ENCODE measurements around the gene PITPNC1. TPM values are rescaled to one million over a fixed set of nuclear protein-coding genes. Genes with fewer than 3 reads are reported as not detected.
A peak's percentile ranks its signal among the peaks of the same experiment; 100 is the strongest.

Gene PITPNC1
- total RNA-seq, 4 donors from 2014 or later: 1.9 to 12.4 (median 5.2) TPM

GRCh38 chr17:67375054-67375427, 2.0 kb upstream of the PITPNC1 start:
- Histone ChIP-seq H3K9me3 (no peaks in the 10 kb centered on the region), H3K4me3 (no peak overlapping the region), H3K36me3 (no peaks in the 10 kb centered on the region), H3K27me3 (no peaks in the 10 kb centered on the region), H3K4me1 (peaks cover 0 to 16% (median 2%) of the 10 kb centered on the region in 4 donors), H3K27ac (no peak overlapping the region)
- DNase-seq: no peak
- TF ChIP-seq POLR2A (IDR thresholded peaks at IDR 0.05): no peak
- no peak for TF ChIP-seq CTCF (IDR thresholded peaks at IDR 0.05)

GRCh38 chr17:67375716-67376115, 1.4 kb upstream of the PITPNC1 start:
- Histone ChIP-seq H3K36me3 (no peaks in the 10 kb centered on the region), H3K27ac (no peak overlapping the region), H3K27me3 (no peaks in the 10 kb centered on the region), H3K4me1 (peaks cover 0 to 16% (median 2%) of the 10 kb centered on the region in 4 donors), H3K4me3 (no peak overlapping the region), H3K9me3 (no peaks in the 10 kb centered on the region)
- TF ChIP-seq POLR2A (IDR thresholded peaks at IDR 0.05) (no peak), CTCF (IDR thresholded peaks at IDR 0.05) (no peak)
- no peak for DNase-seq

GRCh38 chr17:67376415-67376736, 705 bp upstream of the PITPNC1 start:
- TF ChIP-seq POLR2A (IDR thresholded peaks at IDR 0.05) (no peak), CTCF (IDR thresholded peaks at IDR 0.05) (no peak)
- peak overlapping the region; percentile 77 to 91 (median 90) for H3K27ac ChIP-seq
- H3K27me3 ChIP-seq: no peaks in the 10 kb centered on the region
- peaks cover 0 to 16% (median 2%) of the 10 kb centered on the region in 4 donors for H3K4me1 ChIP-seq
- H3K9me3 ChIP-seq: no peaks in the 10 kb centered on the region
- peak overlapping the region in 3 of 4 donors; percentile 65 to 79 (median 78) for H3K4me3 ChIP-seq
- DNase-seq: no peak
- H3K36me3 ChIP-seq: no peaks in the 10 kb centered on the region

GRCh38 chr17:67377488-67378453, 690 bp downstream of the PITPNC1 start:
- no peak for TF ChIP-seq POLR2A (IDR thresholded peaks at IDR 0.05)
- TF ChIP-seq CTCF (IDR thresholded peaks at IDR 0.05): peak in 3 of 6 experiments; percentile 17 to 25 (median 18)
- H3K36me3 ChIP-seq: no peaks in the 10 kb centered on the region
- no peaks in the 10 kb centered on the region for H3K27me3 ChIP-seq
- peaks cover 0 to 16% (median 2%) of the 10 kb centered on the region in 4 donors for H3K4me1 ChIP-seq
- peak overlapping the region; percentile 65 to 88 (median 78) for H3K4me3 ChIP-seq
- H3K9me3 ChIP-seq: no peaks in the 10 kb centered on the region
- peak; percentile 56 to 77 (median 71) for DNase-seq
- H3K27ac ChIP-seq: peak overlapping the region; percentile 77 to 91 (median 90)

- H3K9me3 ChIP-seq: no peaks in the 10 kb centered on the region
- DNase-seq: peak; percentile 69 to 87 (median 83)
- TF ChIP-seq CTCF (IDR thresholded peaks at IDR 0.05) (peak; percentile 55 to 94 (median 84)), POLR2A (IDR thresholded peaks at IDR 0.05) (peak; percentile 44 to 46)
Observed at GRCh38 chr17:67378454-67379250, 1.6 kb downstream of the PITPNC1 start.

More at GRCh38 chr17:67378454-67379250, 1.6 kb downstream of the PITPNC1 start:
- Histone ChIP-seq H3K4me1 (peaks cover 0 to 16% (median 2%) of the 10 kb centered on the region in 4 donors), H3K36me3 (no peaks in the 10 kb centered on the region), H3K27ac (peak overlapping the region; percentile 77 to 91 (median 90)), H3K27me3 (no peaks in the 10 kb centered on the region), H3K4me3 (peak overlapping the region; percentile 65 to 88 (median 78))

All from Peyer's patch (tissue), 4 donors.